IMR-90 (cell line): Measurements from ENCODE around the gene FBXL19.

ENCODE experiments used
- BHLHE40 ChIP-seq: fragments of 150-350 bp; IDR thresholded peaks from 2 replicates; pipeline ENCODE4 v1.6.1; 2016; ENCODE audit warnings: mild to moderate bottlenecking, low read depth, low read length
- CEBPB ChIP-seq: IDR thresholded peaks from 2 replicates; pipeline ENCODE4 v1.6.1; 2012; ENCODE audit warnings: low read depth, low read length, improper control_type of control experiment
- CHD1 ChIP-seq: IDR thresholded peaks from 2 replicates; pipeline ENCODE4 v1.6.1; 2012; ENCODE audit warnings: low read depth, low read length, improper control_type of control experiment
- MAZ ChIP-seq: IDR thresholded peaks from 2 replicates; pipeline ENCODE4 v1.6.1; 2012; ENCODE audit warnings: low read depth, mild to moderate bottlenecking, low read length, improper control_type of control experiment, moderate library complexity, borderline replicate concordance
- MXI1 ChIP-seq: IDR thresholded peaks from 2 replicates; pipeline ENCODE4 v1.6.1; 2012; ENCODE audit warnings: low read depth, mild to moderate bottlenecking, low read length, moderate library complexity, borderline replicate concordance
- POLR2A ChIP-seq: IDR thresholded peaks from 2 replicates; pipeline ENCODE4 v1.6.1; 2012; ENCODE audit warnings: mild to moderate bottlenecking, low read depth, low read length
- TF ChIP-seq, protein P1 (sequence below): conservative IDR thresholded peaks from 2 replicates; pipeline ENCODE4 v1.5.1; 2012; ENCODE audit warnings: mild to moderate bottlenecking, low read depth, low read length, improper control_type of control experiment
- TF ChIP-seq, protein P2 (sequence below): fragments of 150-350 bp; IDR thresholded peaks from 2 replicates; pipeline ENCODE4 v1.6.1; 2016; ENCODE audit warnings: low read depth, mild to moderate bottlenecking, low read length, moderate library complexity, borderline replicate concordance

DNA sequence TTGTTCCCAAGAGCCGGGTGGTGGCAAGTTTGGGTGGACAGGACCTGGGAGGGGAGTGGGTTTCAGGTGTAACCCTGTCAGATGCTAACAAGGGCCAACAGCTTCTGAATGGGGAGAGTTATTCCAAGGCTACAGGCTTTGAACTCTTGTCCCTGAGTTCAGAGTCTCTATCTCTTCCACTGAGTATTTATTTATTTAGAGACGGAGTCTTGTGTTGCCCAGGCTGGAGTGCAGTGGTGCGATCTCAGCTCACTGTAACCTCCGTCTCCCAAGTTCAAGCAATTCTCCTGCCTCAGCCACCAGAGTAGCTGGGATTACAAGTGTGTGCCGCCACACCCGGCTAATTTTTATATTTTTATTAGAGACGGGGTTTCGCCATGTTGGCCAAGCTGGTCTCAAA, 31.6 kb downstream of the FBXL19 start:
- TF ChIP-seq, protein P1, sequence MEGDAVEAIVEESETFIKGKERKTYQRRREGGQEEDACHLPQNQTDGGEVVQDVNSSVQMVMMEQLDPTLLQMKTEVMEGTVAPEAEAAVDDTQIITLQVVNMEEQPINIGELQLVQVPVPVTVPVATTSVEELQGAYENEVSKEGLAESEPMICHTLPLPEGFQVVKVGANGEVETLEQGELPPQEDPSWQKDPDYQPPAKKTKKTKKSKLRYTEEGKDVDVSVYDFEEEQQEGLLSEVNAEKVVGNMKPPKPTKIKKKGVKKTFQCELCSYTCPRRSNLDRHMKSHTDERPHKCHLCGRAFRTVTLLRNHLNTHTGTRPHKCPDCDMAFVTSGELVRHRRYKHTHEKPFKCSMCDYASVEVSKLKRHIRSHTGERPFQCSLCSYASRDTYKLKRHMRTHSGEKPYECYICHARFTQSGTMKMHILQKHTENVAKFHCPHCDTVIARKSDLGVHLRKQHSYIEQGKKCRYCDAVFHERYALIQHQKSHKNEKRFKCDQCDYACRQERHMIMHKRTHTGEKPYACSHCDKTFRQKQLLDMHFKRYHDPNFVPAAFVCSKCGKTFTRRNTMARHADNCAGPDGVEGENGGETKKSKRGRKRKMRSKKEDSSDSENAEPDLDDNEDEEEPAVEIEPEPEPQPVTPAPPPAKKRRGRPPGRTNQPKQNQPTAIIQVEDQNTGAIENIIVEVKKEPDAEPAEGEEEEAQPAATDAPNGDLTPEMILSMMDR: no peak
- TF ChIP-seq, protein P2, sequence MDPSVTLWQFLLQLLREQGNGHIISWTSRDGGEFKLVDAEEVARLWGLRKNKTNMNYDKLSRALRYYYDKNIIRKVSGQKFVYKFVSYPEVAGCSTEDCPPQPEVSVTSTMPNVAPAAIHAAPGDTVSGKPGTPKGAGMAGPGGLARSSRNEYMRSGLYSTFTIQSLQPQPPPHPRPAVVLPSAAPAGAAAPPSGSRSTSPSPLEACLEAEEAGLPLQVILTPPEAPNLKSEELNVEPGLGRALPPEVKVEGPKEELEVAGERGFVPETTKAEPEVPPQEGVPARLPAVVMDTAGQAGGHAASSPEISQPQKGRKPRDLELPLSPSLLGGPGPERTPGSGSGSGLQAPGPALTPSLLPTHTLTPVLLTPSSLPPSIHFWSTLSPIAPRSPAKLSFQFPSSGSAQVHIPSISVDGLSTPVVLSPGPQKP: no peak
- TF ChIP-seq CHD1: no peak
- TF ChIP-seq BHLHE40: no peak
- TF ChIP-seq POLR2A: no peak
- TF ChIP-seq MAZ: no peak
- no peak for TF ChIP-seq MXI1
- TF ChIP-seq CEBPB: no peak
